HUES6 (cell line): ENCODE data around the gene RIC8B.

Source experiments
- H3K27ac ChIP-seq: 2 replicates; pipeline ENCODE4 v1.7.0; 2013; ENCODE audit warnings: low read depth, mild to moderate bottlenecking, low read length, inconsistent platforms
- H3K27me3 ChIP-seq: 2 replicates; pipeline ENCODE4 v1.6.1; 2013; ENCODE audit warnings: low read length; ENCODE audit not compliant: control insufficient read depth, insufficient read depth
- H3K36me3 ChIP-seq: 2 replicates; pipeline ENCODE4 v1.6.1; 2013; ENCODE audit warnings: low read length; ENCODE audit not compliant: control insufficient read depth, insufficient read depth
- H3K4me1 ChIP-seq: 2 replicates; pipeline ENCODE4 v1.6.1; 2013; ENCODE audit warnings: low read length; ENCODE audit not compliant: control insufficient read depth, insufficient read depth
- H3K4me3 ChIP-seq: 2 replicates; pipeline ENCODE4 v1.5.1; 2013; ENCODE audit warnings: low read depth, low read length
- H3K9ac ChIP-seq: one replicate; pipeline ENCODE4 v1.6.1; 2013; ENCODE audit warnings: mild to moderate bottlenecking, low read length
- H3K9me3 ChIP-seq: 2 replicates; pipeline ENCODE4 v1.6.1; 2013; ENCODE audit warnings: low read depth, low read length; ENCODE audit not compliant: control insufficient read depth, insufficient read depth

RIC8B gene

GRCh38 chr12:106773286-106774004, 1.0 kb upstream of the RIC8B start:
- Histone ChIP-seq H3K27me3 (no peaks in the 10 kb centered on the region), H3K4me3 (peak overlapping the region; percentile 94), H3K9me3 (no peaks in the 10 kb centered on the region), H3K9ac (peak overlapping the region; percentile 71), H3K36me3 (no peaks in the 10 kb centered on the region), H3K4me1 (peaks cover 50% of the 10 kb centered on the region), H3K27ac (peak overlapping the region; percentile 14; the same call in 1 of the 2 replicates)

- Histone ChIP-seq H3K27ac (peak overlapping the region; percentile 82), H3K4me1 (peaks cover 44% of the 10 kb centered on the region), H3K9ac (peak overlapping the region; percentile 89)
These were observed 484 bp downstream of the RIC8B start for GRCh38 chr12:106774808-106775524.

GRCh38 chr12:106776897-106777296, 2.4 kb downstream of the RIC8B start:
- Histone ChIP-seq H3K9me3 (no peaks in the 10 kb centered on the region), H3K27ac (no peak overlapping the region), H3K4me3 (no peak overlapping the region), H3K36me3 (no peaks in the 10 kb centered on the region; the same call in 1 of the 2 replicates), H3K9ac (no peak overlapping the region), H3K27me3 (no peaks in the 10 kb centered on the region), H3K4me1 (peaks cover 37% of the 10 kb centered on the region)

More at GRCh38 chr12:106774808-106775524, 484 bp downstream of the RIC8B start:
- H3K4me3 ChIP-seq: peak overlapping the region; percentile 94
- no peaks in the 10 kb centered on the region for H3K36me3 ChIP-seq
- no peaks in the 10 kb centered on the region for H3K9me3 ChIP-seq
- H3K27me3 ChIP-seq: no peaks in the 10 kb centered on the region

GRCh38 chr12:106780010-106780631, 5.6 kb downstream of the RIC8B start:
- Histone ChIP-seq H3K4me3 (no peak overlapping the region), H3K27me3 (no peaks in the 10 kb centered on the region), H3K27ac (no peak overlapping the region), H3K9me3 (no peaks in the 10 kb centered on the region), H3K9ac (no peak overlapping the region), H3K36me3 (peaks cover 12% of the 10 kb centered on the region), H3K4me1 (peaks cover 47% of the 10 kb centered on the region)

GRCh38 chr12:106782619-106783018, 8.1 kb downstream of the RIC8B start:
- Histone ChIP-seq H3K9ac (no peak overlapping the region), H3K4me3 (no peak overlapping the region), H3K9me3 (no peaks in the 10 kb centered on the region), H3K36me3 (peaks cover 31% of the 10 kb centered on the region), H3K27me3 (no peaks in the 10 kb centered on the region), H3K4me1 (peaks cover 32% of the 10 kb centered on the region), H3K27ac (no peak overlapping the region)

GRCh38 chr12:106783515-106783914, 9.0 kb downstream of the RIC8B start:
- H3K4me1 ChIP-seq: peaks cover 30% of the 10 kb centered on the region
- H3K27me3 ChIP-seq: no peaks in the 10 kb centered on the region
- peaks cover 34% of the 10 kb centered on the region for H3K36me3 ChIP-seq
- H3K27ac ChIP-seq: no peak overlapping the region
- no peaks in the 10 kb centered on the region for H3K9me3 ChIP-seq
- no peak overlapping the region for H3K4me3 ChIP-seq
- no peak overlapping the region for H3K9ac ChIP-seq

GRCh38 chr12:106790020-106790419, 15.5 kb downstream of the RIC8B start:
- Histone ChIP-seq H3K27ac (no peak overlapping the region), H3K27me3 (no peaks in the 10 kb centered on the region)

GRCh38 chr12:106791531-106791930, 17.0 kb downstream of the RIC8B start:
- H3K9me3 ChIP-seq: no peaks in the 10 kb centered on the region
- H3K27me3 ChIP-seq: no peaks in the 10 kb centered on the region
- no peak overlapping the region for H3K4me3 ChIP-seq
- no peaks in the 10 kb centered on the region for H3K4me1 ChIP-seq
- no peak overlapping the region for H3K9ac ChIP-seq
- H3K36me3 ChIP-seq: peaks cover 45% of the 10 kb centered on the region
- H3K27ac ChIP-seq: no peak overlapping the region

More at GRCh38 chr12:106790020-106790419, 15.5 kb downstream of the RIC8B start:
- Histone ChIP-seq H3K9ac (no peak overlapping the region), H3K4me1 (no peaks in the 10 kb centered on the region), H3K36me3 (peaks cover 54% of the 10 kb centered on the region), H3K4me3 (no peak overlapping the region), H3K9me3 (no peaks in the 10 kb centered on the region)

GRCh38 chr12:106794369-106794768, 19.9 kb downstream of the RIC8B start:
- H3K27ac ChIP-seq: no peak overlapping the region
- H3K4me1 ChIP-seq: no peaks in the 10 kb centered on the region
- H3K36me3 ChIP-seq: peaks cover 31% of the 10 kb centered on the region
- no peak overlapping the region for H3K9ac ChIP-seq
- H3K9me3 ChIP-seq: no peaks in the 10 kb centered on the region
- H3K27me3 ChIP-seq: no peaks in the 10 kb centered on the region
- H3K4me3 ChIP-seq: no peak overlapping the region

- Histone ChIP-seq H3K36me3 (peaks cover 15% of the 10 kb centered on the region), H3K9me3 (no peaks in the 10 kb centered on the region), H3K27me3 (no peaks in the 10 kb centered on the region), H3K27ac (no peak overlapping the region), H3K9ac (no peak overlapping the region), H3K4me1 (no peaks in the 10 kb centered on the region), H3K4me3 (no peak overlapping the region)
These were observed 26.8 kb downstream of the RIC8B start for GRCh38 chr12:106801167-106801708.
